Dermis microvascular lymphatic vessel endothelial cell (primary cell): ENCODE measurements around the gene NOPCHAP1. TPM values are rescaled to one million over a fixed set of nuclear protein-coding genes. Genes with fewer than 3 reads are reported as not detected.
"Not testable (repeated sequence)": the region's sequence is repeated elsewhere in the genome, so short reads cannot be mapped to it uniquely, and the experiment has no call there.

Experiments
- DNase-seq, 2 donors: peaks; one replicate each; pipeline versions ENCODE4 v3.0.0 to v3.0.0-alpha.2; 2010; ENCODE audit warnings: low read depth in 2 of 2
- total RNA-seq: library from RNA; depleted of rRNA; stranded (reverse); fragments of >200 nt; gene quantifications from 2 replicates; pipeline ENCODE4 v1.2.1, GENCODE V29; 2014

NOPCHAP1 gene
- total RNA-seq, 1 donor from 2014 or later, result 10.4 TPM

GRCh38 chr12:104964856-104965205 is 21.3 kb upstream of the NOPCHAP1 start:
- DNase-seq, result no peak

- DNase-seq, result no peak
Measured at GRCh38 chr12:104966677-104967076, 19.4 kb upstream of the NOPCHAP1 start.

GRCh38 chr12:104969343-104969742 is 16.8 kb upstream of the NOPCHAP1 start:
- DNase-seq, result no peak

- no peak for DNase-seq
Measured at GRCh38 chr12:104971306-104971705, 14.8 kb upstream of the NOPCHAP1 start.

- DNase-seq, result no peak
Measured at GRCh38 chr12:104973250-104973649, 12.9 kb upstream of the NOPCHAP1 start.

GRCh38 chr12:104974626-104975290 is 11.4 kb upstream of the NOPCHAP1 start:
- DNase-seq, result no peak

- no peak for DNase-seq
Measured at GRCh38 chr12:104975587-104976343, 10.4 kb upstream of the NOPCHAP1 start.

GRCh38 chr12:104976703-104977102 is 9.4 kb upstream of the NOPCHAP1 start:
- DNase-seq, result no peak

GRCh38 chr12:104977688-104978087 is 8.4 kb upstream of the NOPCHAP1 start:
- not testable (repeated sequence) for DNase-seq

- no peak for DNase-seq
Measured at GRCh38 chr12:104985206-104985605, 910 bp upstream of the NOPCHAP1 start.

GRCh38 chr12:104990950-104991349 is 4.8 kb downstream of the NOPCHAP1 start:
- DNase-seq, result no peak

- no peak for DNase-seq
Measured at GRCh38 chr12:104991565-104992128, 5.5 kb downstream of the NOPCHAP1 start.

GRCh38 chr12:104994336-104994735 is 8.2 kb downstream of the NOPCHAP1 start:
- peak in 1 of 2 donors; percentile 14 for DNase-seq

- no peak for DNase-seq
Measured at GRCh38 chr12:104997541-104997940, 11.4 kb downstream of the NOPCHAP1 start.

GRCh38 chr12:104998423-104999346 is 12.6 kb downstream of the NOPCHAP1 start:
- DNase-seq, result no peak

GRCh38 chr12:104999347-104999685 is 13.2 kb downstream of the NOPCHAP1 start:
- DNase-seq, result no peak

GRCh38 chr12:105001476-105001875 is 15.4 kb downstream of the NOPCHAP1 start:
- no peak for DNase-seq

- DNase-seq, result no peak
Measured at GRCh38 chr12:105013892-105014291, 27.8 kb downstream of the NOPCHAP1 start.

- no peak for DNase-seq
Measured at GRCh38 chr12:105014603-105015002, 28.5 kb downstream of the NOPCHAP1 start.

GRCh38 chr12:105015543-105015942 is 29.4 kb downstream of the NOPCHAP1 start:
- no peak for DNase-seq

- DNase-seq, result no peak
Measured at GRCh38 chr12:105018012-105018411, 31.9 kb downstream of the NOPCHAP1 start.

GRCh38 chr12:105018776-105019175 is 32.7 kb downstream of the NOPCHAP1 start:
- no peak for DNase-seq
